ENCODE measurements around the gene PUDP.
"Not testable (repeated sequence)": the region's sequence is repeated elsewhere in the genome, so short reads cannot be mapped to it uniquely, and the experiment has no call there.

The PUDP gene

GRCh38 chrX:7109049-7109531 is 38.9 kb downstream of the PUDP start:
- no peak for DNase-seq

GRCh38 chrX:7108030-7108429 is 39.9 kb downstream of the PUDP start:
- DNase-seq, result no peak

GRCh38 chrX:7106649-7107048 is 41.3 kb downstream of the PUDP start:
- DNase-seq, result no peak

GRCh38 chrX:7102119-7102518 is 45.8 kb downstream of the PUDP start:
- DNase-seq, result no peak

GRCh38 chrX:7100022-7100421 is 47.9 kb downstream of the PUDP start:
- no peak for DNase-seq

- not testable (repeated sequence) for DNase-seq
These were observed 52.3 kb downstream of the PUDP start for GRCh38 chrX:7095657-7096056.

- no peak for DNase-seq
These were observed 54.6 kb downstream of the PUDP start for GRCh38 chrX:7093305-7093704.

- DNase-seq, result no peak
These were observed 55.4 kb downstream of the PUDP start for GRCh38 chrX:7092543-7092942.

GRCh38 chrX:7091923-7092322 is 56.0 kb downstream of the PUDP start:
- DNase-seq, result no peak

GRCh38 chrX:7090641-7091040 is 57.3 kb downstream of the PUDP start:
- no peak for DNase-seq

- DNase-seq, result peak; percentile 4
These were observed 58.9 kb downstream of the PUDP start for GRCh38 chrX:7088968-7089615.

- DNase-seq, result no peak
These were observed 61.6 kb downstream of the PUDP start for GRCh38 chrX:7086384-7086783.

- DNase-seq, result no peak
These were observed 62.1 kb downstream of the PUDP start for GRCh38 chrX:7085879-7086278.

GRCh38 chrX:7084841-7085240 is 63.1 kb downstream of the PUDP start:
- DNase-seq, result no peak

- DNase-seq, result no peak
These were observed 64.2 kb downstream of the PUDP start for GRCh38 chrX:7083468-7084396.

GRCh38 chrX:7083021-7083420 is 64.9 kb downstream of the PUDP start:
- no peak for DNase-seq

- DNase-seq, result no peak
These were observed 65.4 kb downstream of the PUDP start for GRCh38 chrX:7082556-7082955.

GRCh38 chrX:7077241-7078230 is 70.4 kb downstream of the PUDP start:
- DNase-seq, result no peak

GRCh38 chrX:7076245-7076661 is 71.7 kb downstream of the PUDP start:
- no peak for DNase-seq

GRCh38 chrX:7074908-7075204 is 73.1 kb downstream of the PUDP start:
- no peak for DNase-seq

GRCh38 chrX:7074148-7074907 is 73.6 kb downstream of the PUDP start:
- no peak for DNase-seq

- DNase-seq, result no peak
These were observed 74.6 kb downstream of the PUDP start for GRCh38 chrX:7073336-7073735.
